Tongue (tissue), 2 donors: ENCODE results near the gene MAPK8IP2. TPM values are rescaled to one million over a fixed set of nuclear protein-coding genes. Genes with fewer than 3 reads are reported as not detected.

ENCODE experiments used
- DNase-seq: peaks from one replicate; pipeline ENCODE4 v3.0.0-alpha.2; 2015
- total RNA-seq: library from RNA; depleted of rRNA; stranded (reverse); fragments of >200 nt; gene quantifications from one replicate; pipeline ENCODE4 v1.2.3, GENCODE V29; 2014

The MAPK8IP2 gene
- total RNA-seq, 1 donor from 2014 or later = 1.2 TPM

- DNase-seq = no peak
Observed at GRCh38 chr22:50575426-50575941, 25.1 kb upstream of the MAPK8IP2 start.

GRCh38 chr22:50576070-50576469 is 24.5 kb upstream of the MAPK8IP2 start:
- peak; percentile 35 for DNase-seq

DNA sequence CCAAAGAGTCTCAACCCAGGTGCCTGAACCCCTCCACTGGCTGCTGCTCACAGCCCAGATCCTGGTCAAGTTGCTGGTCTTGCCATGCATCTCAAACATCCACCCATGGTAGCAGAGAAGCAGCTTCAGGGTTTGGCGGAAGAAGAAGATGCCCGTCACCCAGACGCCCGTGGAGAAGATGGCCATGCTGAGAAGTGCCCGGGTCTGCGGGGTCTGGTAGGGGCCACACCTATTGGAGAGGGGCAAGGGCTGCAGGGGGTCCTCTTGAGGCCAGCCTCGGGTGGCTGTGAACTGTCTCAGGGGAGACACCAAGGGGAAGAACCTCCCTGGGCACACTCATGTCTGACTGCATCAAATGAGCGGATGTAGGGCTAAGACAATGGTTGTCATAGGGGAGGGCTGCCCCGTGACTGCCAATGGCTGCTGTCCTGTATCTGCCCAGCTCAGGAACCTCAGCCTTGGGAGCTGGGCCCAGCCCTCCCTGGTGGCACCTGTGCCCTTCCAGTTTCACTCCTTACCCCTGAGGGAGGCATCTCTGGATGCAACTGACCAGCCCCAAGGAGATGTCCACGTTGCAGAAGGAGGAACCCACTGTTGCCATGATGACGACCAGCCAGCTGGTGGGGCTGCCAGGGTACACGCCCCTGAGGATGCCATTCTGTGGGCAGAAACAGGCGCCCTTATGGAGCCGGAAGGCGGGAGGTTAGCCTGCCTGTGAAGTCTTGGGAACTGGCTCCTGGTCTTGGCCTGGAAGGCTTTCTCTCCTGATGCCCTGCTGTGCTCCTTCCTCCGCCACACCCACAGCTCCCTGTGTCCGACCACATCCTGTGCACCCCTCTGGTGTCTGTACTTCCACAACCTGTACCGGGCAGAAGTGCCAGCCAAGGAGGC is 23.5 kb upstream of the MAPK8IP2 start:
- DNase-seq = no peak

DNA sequence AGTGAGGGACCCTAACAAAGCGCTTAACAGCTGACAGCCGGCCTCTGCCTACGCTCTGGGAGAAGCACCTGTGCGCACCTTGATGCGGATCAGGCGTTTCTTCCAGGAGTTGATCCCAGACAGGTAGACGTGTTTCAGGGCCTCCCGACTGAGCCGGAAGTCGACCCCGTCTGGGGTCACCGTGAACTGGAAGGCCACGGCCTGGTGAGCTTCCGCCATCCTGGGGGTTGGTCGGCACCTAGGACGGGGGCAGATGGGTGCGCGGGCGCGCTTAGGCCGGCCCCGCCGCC is 23.0 kb upstream of the MAPK8IP2 start:
- DNase-seq = no peak

DNA sequence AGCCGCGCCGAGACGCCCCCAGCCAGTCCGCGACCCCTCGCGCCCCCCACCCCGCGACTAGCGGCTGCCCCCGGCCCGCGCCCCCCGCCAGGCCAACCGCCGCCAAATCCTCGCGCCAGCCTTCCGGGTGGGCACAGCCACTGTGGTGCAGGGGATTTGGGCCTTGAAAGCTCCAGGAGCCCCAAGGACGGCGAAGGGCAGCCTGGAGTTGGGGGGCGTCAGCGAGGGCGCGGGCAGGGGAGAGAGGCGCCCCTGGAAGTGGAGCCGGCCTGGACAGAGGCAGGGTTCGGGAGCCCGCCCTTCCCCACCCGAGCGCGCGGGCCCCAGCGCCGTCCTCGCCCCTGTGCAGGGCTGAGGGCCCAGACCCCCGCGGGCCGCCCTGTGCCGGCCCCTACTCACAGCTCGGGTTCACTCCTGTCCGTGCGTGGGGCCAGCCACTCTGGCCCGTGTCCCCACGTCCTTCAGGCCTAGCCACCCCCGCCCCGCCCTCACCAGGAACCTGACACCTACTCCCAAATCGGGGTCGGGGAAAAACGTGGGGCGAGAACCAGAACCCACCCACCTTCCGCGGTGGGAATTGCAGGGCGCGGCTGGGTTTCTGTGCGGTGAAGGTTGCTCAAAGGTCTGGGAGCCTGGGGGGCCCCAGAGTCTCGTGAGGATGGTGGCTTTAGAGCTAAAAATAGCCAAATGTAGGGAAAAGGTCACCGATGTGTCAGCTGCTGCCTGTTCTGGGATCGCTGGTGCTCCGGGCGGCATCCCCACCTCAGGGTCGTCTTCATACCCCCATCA is 22.4 kb upstream of the MAPK8IP2 start, which contains the start of gene CPT1B:
TSS of gene CPT1B (minus strand) at position 441 of the 789 bp plus-strand sequence. CDS start 512 bp downstream, outside the sequence.
- DNase-seq = peak; percentile 71

DNA sequence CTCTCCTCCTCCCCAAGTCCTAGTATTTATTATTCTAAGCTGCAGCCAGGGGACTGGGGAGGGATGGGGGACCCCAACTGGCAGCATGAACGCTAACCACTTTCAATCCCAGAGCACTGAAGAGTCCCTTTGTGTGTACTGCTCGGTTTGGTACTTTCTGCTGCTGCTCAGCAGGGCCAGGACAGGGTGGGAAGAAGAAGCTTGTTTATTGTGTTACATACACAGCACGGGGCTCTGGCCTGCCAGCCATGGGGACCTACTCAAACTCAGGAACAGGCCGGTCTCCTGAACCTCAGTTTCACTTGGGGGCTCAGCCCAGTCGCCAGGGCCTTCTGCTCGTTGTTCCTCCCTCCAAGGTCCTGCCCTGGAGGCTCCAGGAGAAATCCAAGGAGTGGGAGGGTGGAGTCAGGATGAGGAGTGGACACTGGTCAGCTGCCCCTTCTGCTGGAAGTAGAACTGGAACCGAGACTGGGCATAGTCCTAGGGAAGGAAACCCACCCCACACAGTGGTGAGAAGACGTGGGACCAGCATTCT is 21.8 kb upstream of the MAPK8IP2 start:
- no peak for DNase-seq

DNA sequence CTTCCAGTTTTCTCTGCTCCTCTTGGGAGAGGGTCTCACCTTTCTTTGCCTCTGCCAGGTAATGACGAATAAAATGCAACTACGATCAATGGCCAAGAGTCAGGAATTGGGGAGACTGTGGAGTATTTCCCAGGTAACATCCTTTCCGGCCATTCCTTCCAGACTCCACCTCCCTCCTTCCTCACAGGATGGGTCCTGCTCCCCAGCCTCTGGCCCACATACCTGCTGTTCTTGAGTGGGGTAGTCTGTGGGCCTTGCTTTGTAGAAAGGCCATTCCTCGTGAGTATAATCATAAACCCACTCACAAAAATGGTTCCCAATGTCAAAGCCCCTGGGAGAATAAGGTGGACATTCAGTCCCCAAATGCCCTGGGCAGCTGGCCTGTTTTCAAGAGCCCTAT is 20.8 kb upstream of the MAPK8IP2 start:
- no peak for DNase-seq

GRCh38 chr22:50581031-50581949 is 19.3 kb upstream of the MAPK8IP2 start:
- no peak for DNase-seq

DNA sequence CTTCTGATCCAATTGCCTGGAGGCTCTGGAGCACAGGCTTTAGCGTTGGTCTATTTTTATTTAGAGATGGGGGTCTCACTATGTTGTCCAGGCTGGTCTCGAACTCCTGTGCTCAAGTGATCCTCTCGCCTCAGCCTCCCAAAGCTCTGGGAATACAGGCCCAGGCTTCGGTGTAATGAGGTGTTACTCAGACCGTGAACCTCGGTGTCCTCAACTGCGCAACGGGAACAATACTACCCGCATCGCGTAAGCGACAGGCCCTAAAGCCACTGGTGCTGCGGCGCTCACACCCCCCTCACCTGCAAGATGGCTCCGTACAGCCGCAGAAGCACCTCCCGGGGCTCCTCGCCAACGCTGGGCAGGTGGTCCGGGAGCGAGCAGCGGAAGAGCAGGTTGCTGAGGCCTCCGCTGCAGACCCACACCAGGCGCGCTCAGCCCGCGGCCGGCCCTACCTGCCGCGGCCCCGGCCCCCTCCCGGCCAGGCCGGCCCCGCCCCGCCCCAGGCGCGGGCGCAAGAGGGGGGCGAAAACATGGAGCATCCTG is 18.6 kb upstream of the MAPK8IP2 start:
- DNase-seq = no peak

DNA sequence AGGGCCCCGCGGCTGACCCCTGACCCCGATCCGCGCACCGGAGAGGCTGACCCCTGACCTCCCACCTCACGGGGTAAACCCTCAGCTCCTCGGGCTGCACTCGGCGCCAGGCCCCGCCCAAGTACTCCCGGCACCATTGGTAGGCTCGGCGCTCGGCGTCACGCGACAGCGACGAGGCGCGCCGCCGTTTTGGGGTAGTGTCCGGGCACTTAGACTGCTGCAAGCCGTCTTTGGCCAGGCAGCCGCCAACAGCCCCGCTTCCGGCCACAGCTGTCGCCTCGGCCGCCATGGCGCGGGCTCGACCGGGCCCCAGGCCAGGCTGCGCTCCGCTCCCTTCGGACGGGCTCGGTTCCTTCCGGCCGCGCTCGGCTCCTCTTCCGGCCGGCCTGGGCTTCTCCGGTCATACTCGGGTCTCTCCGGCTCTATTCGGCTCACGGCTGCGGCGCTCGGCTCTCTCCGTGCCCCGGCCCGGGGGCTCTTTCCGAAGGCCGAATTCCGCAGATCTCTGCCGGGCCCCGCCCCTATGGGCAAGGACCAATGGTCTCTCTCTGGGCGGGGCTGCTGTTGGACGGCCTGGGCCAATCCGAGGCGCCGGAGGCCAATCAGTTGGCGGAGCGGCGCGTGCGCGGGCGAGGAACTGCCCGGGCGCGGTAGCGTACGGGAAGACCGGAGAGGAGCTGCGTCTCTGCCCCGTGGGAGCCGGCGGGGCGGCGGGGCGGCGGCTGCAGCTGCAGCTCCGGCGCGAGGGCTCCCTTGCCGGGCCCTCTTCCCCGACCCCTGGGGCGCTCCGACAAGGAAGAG is 17.9 kb upstream of the MAPK8IP2 start, which contains the start of gene CHKB:
TSS of gene CHKB (minus strand) at position 357 of the 801 bp plus-strand sequence. CDS start at position 289, 68 bp downstream.
- peak; percentile 99 for DNase-seq

DNA sequence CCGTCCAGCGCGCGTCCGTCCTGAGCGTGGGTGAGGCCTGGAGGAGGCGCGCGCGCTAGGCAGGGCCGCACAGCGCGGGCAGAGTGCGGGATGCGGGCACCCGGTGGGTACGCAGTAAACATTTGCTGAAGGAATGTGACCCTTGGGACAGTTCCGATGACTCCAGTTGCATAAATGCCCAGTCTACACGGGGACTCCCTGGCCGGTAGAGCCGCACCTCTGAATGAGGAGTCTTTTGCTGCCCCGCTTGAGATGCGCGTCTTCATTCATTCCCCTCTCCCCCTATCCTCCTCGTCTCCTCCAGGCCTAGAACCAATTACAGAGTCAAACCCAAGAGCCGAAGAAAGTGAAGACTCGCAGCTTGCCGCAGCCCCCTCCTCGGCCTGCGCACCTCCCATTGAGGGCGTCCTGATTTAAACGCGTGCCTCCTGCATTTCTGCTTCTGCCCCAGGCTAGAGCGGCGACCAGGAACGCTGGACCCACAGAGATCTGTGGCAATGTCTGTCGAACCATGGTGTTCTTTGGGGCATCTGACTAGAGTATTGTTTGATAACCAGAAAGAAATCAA is 17.2 kb upstream of the MAPK8IP2 start:
- no peak for DNase-seq

GRCh38 chr22:50584106-50585096 is 16.2 kb upstream of the MAPK8IP2 start:
- no peak for DNase-seq

GRCh38 chr22:50585238-50585637 is 15.4 kb upstream of the MAPK8IP2 start:
- DNase-seq = no peak

DNA sequence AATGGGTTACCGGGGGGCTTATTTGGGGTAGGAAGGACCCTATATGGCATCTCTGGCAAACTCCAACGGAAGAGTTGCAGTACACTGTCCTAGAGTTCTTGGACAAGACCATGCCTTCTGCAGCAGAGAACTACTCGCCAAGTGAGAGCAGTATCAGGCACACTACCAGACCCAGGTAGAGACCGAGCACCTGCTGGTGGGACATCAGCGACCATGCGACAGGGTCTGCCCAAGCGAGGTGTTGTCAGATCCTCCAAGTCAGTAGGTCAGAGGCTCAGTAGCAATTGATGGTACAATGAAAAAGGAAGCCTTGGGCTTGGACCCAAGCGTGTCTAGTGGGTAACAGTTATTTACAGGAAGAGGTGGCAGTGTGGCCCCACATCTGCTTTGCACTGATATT is 14.8 kb upstream of the MAPK8IP2 start:
- DNase-seq = no peak

DNA sequence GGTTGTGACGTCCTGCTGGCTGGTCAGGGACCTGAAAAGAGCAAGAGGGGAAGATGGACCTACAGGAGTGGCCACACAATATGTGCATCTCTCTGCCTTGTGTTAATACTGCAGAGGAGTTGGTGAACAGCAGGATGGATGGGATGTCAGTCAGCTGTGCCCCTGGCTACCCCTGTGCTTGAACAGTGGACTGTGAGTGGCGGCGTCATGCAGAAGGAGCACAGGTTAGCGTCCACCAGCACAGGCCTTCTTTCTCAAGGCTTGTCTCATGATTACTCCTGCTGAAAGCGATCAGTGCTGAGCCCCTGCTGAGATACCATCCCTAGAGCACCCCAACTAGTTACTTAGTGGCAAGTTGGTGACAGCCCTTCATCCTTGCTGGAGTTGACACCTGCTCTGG is 14.2 kb upstream of the MAPK8IP2 start:
- DNase-seq = no peak

DNA sequence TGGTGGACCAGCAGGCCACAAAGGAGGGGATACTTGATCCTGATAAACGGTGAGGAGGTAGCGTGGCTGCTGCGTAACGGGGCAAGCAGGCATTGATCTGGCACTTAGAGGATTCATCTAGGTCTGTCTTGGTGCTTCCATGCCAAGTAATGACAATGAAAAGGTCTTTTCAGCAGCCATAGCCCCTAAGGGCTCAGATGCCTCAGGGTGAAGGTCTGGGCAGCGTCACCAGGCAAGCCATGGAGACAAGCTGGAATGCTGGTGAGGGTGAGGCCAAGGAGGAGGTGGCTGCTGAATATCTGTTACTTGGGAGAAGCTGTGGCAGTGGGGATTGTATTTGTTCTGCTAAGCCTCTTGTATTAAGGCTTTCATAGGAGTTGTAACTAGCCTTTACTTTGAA is 13.2 kb upstream of the MAPK8IP2 start:
- no peak for DNase-seq

DNA sequence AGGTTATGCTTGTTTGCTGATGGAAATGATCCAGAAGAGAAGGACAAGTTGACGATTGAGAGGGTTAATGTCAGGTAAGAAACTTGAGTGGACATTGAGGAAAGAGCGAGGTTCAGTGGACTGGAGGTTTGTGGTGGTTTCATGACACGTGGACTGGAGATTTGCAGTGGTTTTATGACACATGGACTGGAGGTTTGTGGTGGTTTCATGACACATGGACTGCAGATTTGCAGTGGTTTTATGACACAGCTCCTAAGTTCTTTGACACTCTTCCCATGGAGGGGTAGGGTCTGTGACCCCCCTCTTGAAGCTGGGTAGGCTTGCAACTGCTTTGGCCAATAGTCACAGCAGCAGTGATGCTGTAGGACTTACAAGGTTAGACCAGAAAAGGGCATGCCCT is 5.4 kb upstream of the MAPK8IP2 start:
- no peak for DNase-seq

DNA sequence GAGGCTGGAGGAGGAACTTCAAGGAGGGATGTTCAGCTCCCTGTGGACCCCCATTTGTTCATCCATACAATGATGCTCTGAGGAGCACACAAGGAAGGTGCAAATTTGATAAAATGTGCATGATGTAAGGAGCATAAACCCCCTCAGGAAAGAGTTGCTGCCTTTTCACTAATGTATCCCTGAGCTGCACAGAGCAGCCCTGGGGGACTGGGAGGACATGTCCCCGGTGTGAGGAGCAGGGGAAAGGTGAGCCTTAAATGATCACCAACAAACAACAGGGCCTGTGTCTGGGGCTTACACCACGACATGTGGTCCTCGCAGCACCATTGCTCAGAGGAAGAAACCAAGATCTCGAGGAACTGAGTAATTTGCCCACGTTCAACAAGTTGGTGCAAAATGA is 3.5 kb upstream of the MAPK8IP2 start:
- DNase-seq = no peak
